BJ (cell line): ENCODE measurements around the gene BTBD10. TPM values are rescaled to one million over a fixed set of nuclear protein-coding genes. Genes with fewer than 3 reads are reported as not detected.
"Not testable (repeated sequence)": the region's sequence is repeated elsewhere in the genome, so short reads cannot be mapped to it uniquely, and the experiment has no call there.

Experiments used
- CTCF ChIA-PET: fragments of 350-600 bp; formaldehyde crosslinking; extraction: SDS; loops from one replicate; lab custom pipeline; 2021; ENCODE audit warnings: antibody characterized with exemption, inconsistent platforms; lab: Yijun Ruan, JAX
- POLR2A ChIA-PET: fragments of 300-600 bp; sonication (Branson Sonifier 250); formaldehyde crosslinking; extraction: SDS; loops from one replicate; lab custom pipeline; 2021; ENCODE audit warnings: antibody characterized with exemption; lab: Charles Lee
- DNase-seq: peaks from one replicate; pipeline ENCODE4 v3.0.0-alpha.2; 2011; ENCODE audit warnings: low read depth
- H3K27me3 ChIP-seq: 2 replicates; pipeline ENCODE4 v1.6.0; 2011; ENCODE audit warnings: low read length; ENCODE audit not compliant: control insufficient read depth, insufficient read depth
- H3K36me3 ChIP-seq: 2 replicates; pipeline ENCODE4 v1.5.1; 2011; ENCODE audit warnings: low read length; ENCODE audit not compliant: control insufficient read depth, insufficient read depth
- H3K4me3 ChIP-seq: 2 replicates; pipeline ENCODE4 v1.5.1; 2011; ENCODE audit warnings: low read depth, mild to moderate bottlenecking, control low read depth, low read length
- polyA plus RNA-seq: library from polyadenylated mRNA; depleted of rRNA; stranded (reverse); fragments of >200 nt; gene quantifications from 2 replicates; pipeline ENCODE4 v1.2.3, GENCODE V29; 2011
- TF ChIP-seq, protein P1 (sequence below): IDR thresholded peaks from 2 replicates; pipeline ENCODE4 v1.5.1; 2011; ENCODE audit warnings: low read depth, mild to moderate bottlenecking, control low read depth, inconsistent platforms, low read length, moderate library complexity; ENCODE audit not compliant: insufficient read depth

Gene BTBD10
- polyA plus RNA-seq, 1 experiment = 26.9 TPM

DNA sequence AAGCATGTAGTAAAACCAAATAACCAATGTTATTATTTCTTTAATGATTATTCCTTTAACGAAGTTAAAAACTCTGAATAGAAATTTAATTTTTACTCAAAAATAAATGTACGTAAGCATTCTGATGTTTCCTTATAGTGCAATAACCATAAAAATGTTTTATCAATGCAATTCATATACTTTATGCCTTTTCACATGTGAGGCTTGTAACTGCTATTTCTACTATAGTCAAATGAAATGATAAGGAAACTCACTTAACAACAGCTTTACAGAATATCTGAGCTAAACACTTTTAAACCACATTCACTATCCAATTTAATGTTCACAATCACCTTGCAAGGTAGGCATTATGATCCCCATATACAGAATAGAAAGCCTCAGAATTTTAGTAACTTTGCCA is 17.4 kb downstream of the BTBD10 start:
- no peaks in the 10 kb centered on the region for H3K27me3 ChIP-seq
- DNase-seq = no peak
- no peak overlapping the region for H3K4me3 ChIP-seq
- TF ChIP-seq, protein P1, sequence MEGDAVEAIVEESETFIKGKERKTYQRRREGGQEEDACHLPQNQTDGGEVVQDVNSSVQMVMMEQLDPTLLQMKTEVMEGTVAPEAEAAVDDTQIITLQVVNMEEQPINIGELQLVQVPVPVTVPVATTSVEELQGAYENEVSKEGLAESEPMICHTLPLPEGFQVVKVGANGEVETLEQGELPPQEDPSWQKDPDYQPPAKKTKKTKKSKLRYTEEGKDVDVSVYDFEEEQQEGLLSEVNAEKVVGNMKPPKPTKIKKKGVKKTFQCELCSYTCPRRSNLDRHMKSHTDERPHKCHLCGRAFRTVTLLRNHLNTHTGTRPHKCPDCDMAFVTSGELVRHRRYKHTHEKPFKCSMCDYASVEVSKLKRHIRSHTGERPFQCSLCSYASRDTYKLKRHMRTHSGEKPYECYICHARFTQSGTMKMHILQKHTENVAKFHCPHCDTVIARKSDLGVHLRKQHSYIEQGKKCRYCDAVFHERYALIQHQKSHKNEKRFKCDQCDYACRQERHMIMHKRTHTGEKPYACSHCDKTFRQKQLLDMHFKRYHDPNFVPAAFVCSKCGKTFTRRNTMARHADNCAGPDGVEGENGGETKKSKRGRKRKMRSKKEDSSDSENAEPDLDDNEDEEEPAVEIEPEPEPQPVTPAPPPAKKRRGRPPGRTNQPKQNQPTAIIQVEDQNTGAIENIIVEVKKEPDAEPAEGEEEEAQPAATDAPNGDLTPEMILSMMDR = no peak
- CTCF ChIA-PET = interaction anchor here (0.8 kb wide), 1 partner anchor 15 kb away, joined by 3 read pairs; no protein-coding TSS in a partner anchor
- H3K36me3 ChIP-seq = no peaks in the 10 kb centered on the region
- POLR2A ChIA-PET = no interaction called here

DNA sequence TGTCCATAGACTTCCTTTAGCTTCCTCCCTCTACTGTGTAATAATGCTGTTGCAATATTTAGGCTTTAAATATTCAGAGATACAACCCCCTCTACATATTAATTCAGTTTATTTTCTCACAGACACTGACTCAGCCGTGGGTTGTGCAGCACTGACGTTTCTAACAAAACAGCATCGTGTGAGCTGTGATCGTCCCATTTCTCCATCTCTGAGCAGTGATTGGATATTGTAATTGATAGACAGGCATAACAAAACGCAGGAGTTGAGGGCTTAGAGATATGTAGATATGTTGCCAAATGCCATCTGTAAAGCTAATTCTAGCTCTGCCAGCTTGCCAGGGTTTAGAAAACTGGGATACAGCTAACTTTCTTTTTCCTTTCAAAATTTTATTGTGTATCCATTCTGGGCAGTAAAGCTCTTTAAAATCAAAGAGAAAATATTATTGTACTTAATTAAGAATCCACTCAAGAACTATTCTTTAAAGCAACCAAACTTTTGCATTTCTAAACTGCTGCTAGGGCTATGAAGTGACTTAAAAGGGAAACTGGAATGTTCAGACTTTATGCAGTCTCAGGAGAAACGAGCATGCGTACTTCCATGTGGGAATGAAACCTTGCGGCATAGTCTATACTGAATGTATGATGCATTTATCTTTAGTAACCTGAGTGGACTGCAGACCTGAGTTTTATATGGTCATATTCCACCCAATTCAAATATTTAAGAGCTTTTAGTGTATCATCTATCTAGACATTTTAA is 22.7 kb downstream of the BTBD10 start:
- ChIA-PET CTCF (interaction anchor here (1.1 kb wide), 1 partner anchor 14 kb away, joined by 3 read pairs; no protein-coding TSS in a partner anchor), POLR2A (interaction anchor here (0.6 kb wide), 2 partner anchors 8 to 16 kb away, joined by 3 to 6 read pairs; no protein-coding TSS in a partner anchor)
- H3K36me3 ChIP-seq = no peaks in the 10 kb centered on the region
- peak overlapping the region; percentile 23 for H3K4me3 ChIP-seq
- TF ChIP-seq, protein P1 = no peak
- DNase-seq = peak; percentile 84
- no peaks in the 10 kb centered on the region for H3K27me3 ChIP-seq

DNA sequence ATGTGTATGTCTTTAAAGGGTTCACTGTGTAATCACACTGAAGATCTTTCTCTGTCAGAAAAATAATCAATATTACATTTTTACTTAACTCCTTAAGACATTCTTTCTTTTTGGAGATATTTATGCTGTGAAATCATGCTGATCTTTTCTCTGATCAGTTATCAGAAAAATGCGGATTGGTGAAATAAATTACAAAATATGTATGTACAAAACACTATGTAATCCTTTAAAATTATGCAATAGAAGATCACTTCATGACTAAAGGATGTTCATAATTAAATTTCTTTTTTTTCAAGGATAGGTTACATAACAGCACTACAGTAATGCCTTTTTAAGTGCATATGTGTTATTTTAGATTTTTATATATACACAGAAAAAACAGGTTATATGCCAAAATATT is 24.7 kb downstream of the BTBD10 start:
- ChIA-PET POLR2A (no interaction called here), CTCF (interaction anchor here (0.8 kb wide), 1 partner anchor 16 kb away, joined by 7 read pairs; no protein-coding TSS in a partner anchor)
- Histone ChIP-seq H3K36me3 (no peaks in the 10 kb centered on the region), H3K4me3 (no peak overlapping the region), H3K27me3 (no peaks in the 10 kb centered on the region)
- TF ChIP-seq, protein P1 = no peak
- DNase-seq = no peak

DNA sequence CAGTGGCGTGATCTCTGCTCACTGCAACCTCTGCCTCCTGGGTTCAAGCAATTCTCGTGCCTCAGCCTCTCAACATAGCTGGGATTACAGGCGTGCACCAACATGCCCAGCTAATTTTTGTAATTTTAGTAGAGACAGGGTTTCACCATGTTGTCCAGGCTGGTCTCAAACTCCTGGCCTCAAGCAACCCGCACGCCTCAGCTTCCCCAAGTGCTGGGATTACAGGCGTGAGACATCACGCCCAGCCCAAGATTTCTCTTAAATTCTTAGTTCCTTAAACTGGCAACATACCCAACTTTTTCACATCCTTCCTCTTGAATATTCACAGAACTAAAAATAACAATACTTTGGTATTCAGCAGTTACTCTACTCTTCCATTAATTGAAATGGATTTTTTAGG is 26.2 kb downstream of the BTBD10 start:
- ChIA-PET POLR2A (interaction anchor here (0.6 kb wide), 1 partner anchor 13 kb away, joined by 5 read pairs; no protein-coding TSS in a partner anchor), CTCF (interaction anchor here (1.2 kb wide), 1 partner anchor 52 kb away, joined by 3 read pairs; no protein-coding TSS in a partner anchor)
- not testable (repeated sequence) for H3K27me3 ChIP-seq, DNase-seq, H3K4me3 ChIP-seq, H3K36me3 ChIP-seq

DNA sequence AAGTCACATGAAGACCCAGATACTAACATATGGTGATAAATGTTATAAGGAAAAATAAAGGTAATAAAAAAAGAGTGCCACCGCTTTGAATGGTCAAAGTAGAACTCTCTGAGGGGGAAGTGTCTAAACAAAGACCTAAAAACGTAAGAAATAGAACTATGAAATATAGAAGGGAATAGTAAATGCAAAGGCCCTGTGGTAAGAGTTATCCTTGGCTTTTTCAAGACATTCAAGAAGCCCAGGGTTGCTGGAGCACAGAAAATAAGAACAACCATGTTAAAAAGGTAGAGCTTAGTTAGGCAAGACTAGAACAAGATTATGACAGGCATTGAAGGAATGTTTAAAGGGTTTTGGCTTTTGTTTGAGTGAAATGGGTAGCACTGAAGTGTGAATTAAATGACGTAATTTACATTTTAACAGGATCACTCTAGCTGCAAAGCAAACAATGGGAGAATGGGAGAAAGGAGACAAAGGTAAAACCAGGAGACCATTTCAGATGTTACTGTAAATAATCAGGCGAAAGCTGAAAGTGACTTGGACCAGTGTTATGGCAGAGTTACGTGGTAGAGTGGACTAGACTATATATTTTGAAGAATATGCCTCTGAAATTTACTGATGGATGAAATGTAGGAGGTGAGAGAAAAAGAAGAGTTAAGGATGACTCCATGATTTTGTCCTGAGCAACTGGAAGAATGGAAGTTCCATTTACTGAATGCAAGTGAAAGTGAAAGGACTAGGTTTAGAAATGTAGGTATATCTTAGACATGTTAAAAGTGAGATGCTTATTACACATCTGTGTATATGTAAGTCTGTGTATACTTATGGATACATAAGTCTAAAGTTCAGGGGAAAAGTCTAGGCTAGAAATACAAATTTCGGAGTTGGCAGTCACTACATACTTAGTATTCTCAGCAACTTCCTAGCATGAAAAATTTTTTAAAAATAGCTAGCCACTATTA is 28.5 kb downstream of the BTBD10 start:
- no peak for DNase-seq
- Histone ChIP-seq H3K27me3 (no peaks in the 10 kb centered on the region), H3K36me3 (no peaks in the 10 kb centered on the region), H3K4me3 (no peak overlapping the region)
- ChIA-PET POLR2A (no interaction called here), CTCF (interaction anchor here (0.6 kb wide), 1 partner anchor 9 kb away, joined by 3 read pairs; no protein-coding TSS in a partner anchor)
- TF ChIP-seq, protein P1 = no peak
